RPMI8226 (cell line): ENCODE results near the gene LDLRAD2.
"Not testable (repeated sequence)": the region's sequence is repeated elsewhere in the genome, so short reads cannot be mapped to it uniquely, and the experiment has no call there.

Experiments used
- DNase-seq: peaks from one replicate; pipeline ENCODE4 v3.0.0-alpha.2; 2015

LDLRAD2 gene

GRCh38 chr1:21811875-21812305 is at the start of gene LDLRAD2:
Gene LDLRAD2 (plus strand): TSS chr1:21812265. CDS start chr1:21812452, 187 bp downstream.
- DNase-seq = no peak

GRCh38 chr1:21763236-21763635 is 48.8 kb upstream of the LDLRAD2 start:
- no peak for DNase-seq

GRCh38 chr1:21763694-21764419 is 48.2 kb upstream of the LDLRAD2 start:
- no peak for DNase-seq

GRCh38 chr1:21764615-21765423 is 47.2 kb upstream of the LDLRAD2 start:
- peak; percentile 51 for DNase-seq

- DNase-seq = no peak
Observed at GRCh38 chr1:21766210-21766609, 45.9 kb upstream of the LDLRAD2 start.

GRCh38 chr1:21767106-21767505 is 45.0 kb upstream of the LDLRAD2 start:
- DNase-seq = not testable (repeated sequence)

- no peak for DNase-seq
Observed at GRCh38 chr1:21770201-21770600, 41.9 kb upstream of the LDLRAD2 start.

GRCh38 chr1:21770602-21771001 is 41.5 kb upstream of the LDLRAD2 start:
- DNase-seq = not testable (repeated sequence)

GRCh38 chr1:21771672-21772071 is 40.4 kb upstream of the LDLRAD2 start:
- not testable (repeated sequence) for DNase-seq

- DNase-seq = peak; percentile 35
Observed at GRCh38 chr1:21773585-21773984, 38.5 kb upstream of the LDLRAD2 start.

- no peak for DNase-seq
Observed at GRCh38 chr1:21774835-21775549, 37.1 kb upstream of the LDLRAD2 start.

GRCh38 chr1:21775550-21775914 is 36.5 kb upstream of the LDLRAD2 start:
- no peak for DNase-seq

- no peak for DNase-seq
Observed at GRCh38 chr1:21775985-21776562, 36.0 kb upstream of the LDLRAD2 start.

GRCh38 chr1:21776925-21777324 is 35.1 kb upstream of the LDLRAD2 start:
- not testable (repeated sequence) for DNase-seq

GRCh38 chr1:21778405-21778727 is 33.7 kb upstream of the LDLRAD2 start:
- DNase-seq = no peak

GRCh38 chr1:21779613-21780521 is 32.2 kb upstream of the LDLRAD2 start:
- DNase-seq = no peak

- peak; percentile 35 for DNase-seq
Observed at GRCh38 chr1:21781815-21782348, 30.2 kb upstream of the LDLRAD2 start.

GRCh38 chr1:21782349-21782867 is 29.7 kb upstream of the LDLRAD2 start:
- peak; percentile 70 for DNase-seq

- peak; percentile 100 for DNase-seq
Observed at GRCh38 chr1:21782868-21783678, 29.0 kb upstream of the LDLRAD2 start, which contains the start of gene USP48. Gene USP48 (minus strand): TSS chr1:21783149. CDS start chr1:21782957, 192 bp downstream.
